Measurements from ENCODE around the gene RBBP7.
A peak's percentile ranks its signal among the peaks of the same experiment; 100 is the strongest.

RBBP7 gene
- total RNA-seq: 93.3 to 107 (median 100) reads per million in 4 donors

GRCh38 chrX:16870095-16870861 lies at the start of gene RBBP7:
Gene RBBP7 (minus strand): TSS chrX:16870362. CDS start chrX:16870053, 309 bp downstream.
- DNase-seq: peak; percentile 81 to 93 (median 85)

- DNase-seq: no peak
These were observed 48.8 kb upstream of the RBBP7 start for GRCh38 chrX:16918979-16919378.

GRCh38 chrX:16917120-16917519 lies 47.0 kb upstream of the RBBP7 start:
- no peak for DNase-seq

GRCh38 chrX:16916561-16916960 lies 46.4 kb upstream of the RBBP7 start:
- no peak for DNase-seq

- no peak for DNase-seq
These were observed 43.9 kb upstream of the RBBP7 start for GRCh38 chrX:16914058-16914457.

GRCh38 chrX:16910376-16910775 lies 40.2 kb upstream of the RBBP7 start:
- no peak for DNase-seq

GRCh38 chrX:16903274-16904022 lies 33.3 kb upstream of the RBBP7 start:
- DNase-seq: no peak

GRCh38 chrX:16897445-16897844 lies 27.3 kb upstream of the RBBP7 start:
- no peak for DNase-seq

GRCh38 chrX:16892504-16893362 lies 22.6 kb upstream of the RBBP7 start:
- peak in 4 of 5 donors; percentile 26 to 63 (median 42) for DNase-seq

- no peak for DNase-seq
These were observed 15.5 kb upstream of the RBBP7 start for GRCh38 chrX:16885628-16886027.

- DNase-seq: no peak
These were observed 13.3 kb upstream of the RBBP7 start for GRCh38 chrX:16883487-16883804.

GRCh38 chrX:16882702-16883486 lies 12.7 kb upstream of the RBBP7 start:
- DNase-seq: peak in 4 of 5 donors; percentile 32 to 61 (median 44)

- no peak for DNase-seq
These were observed 12.0 kb upstream of the RBBP7 start for GRCh38 chrX:16882169-16882568.

- DNase-seq: no peak
These were observed 6.5 kb upstream of the RBBP7 start for GRCh38 chrX:16876696-16877095.

GRCh38 chrX:16874458-16875095 lies 4.4 kb upstream of the RBBP7 start:
- no peak for DNase-seq

GRCh38 chrX:16873106-16873505 lies 2.9 kb upstream of the RBBP7 start:
- no peak for DNase-seq

GRCh38 chrX:16870862-16871815 lies 977 bp upstream of the RBBP7 start:
- no peak for DNase-seq

GRCh38 chrX:16869393-16870094 lies 618 bp downstream of the RBBP7 start:
- DNase-seq: peak in 4 of 5 donors; percentile 30 to 61 (median 43)

- no peak for DNase-seq
These were observed 1.2 kb downstream of the RBBP7 start for GRCh38 chrX:16868920-16869319.

- no peak for DNase-seq
These were observed 2.2 kb downstream of the RBBP7 start for GRCh38 chrX:16867947-16868346.

Data from T-helper 1 cell (primary cell).